Measurements from ENCODE around the gene IQGAP3. TPM values are rescaled to one million over a fixed set of nuclear protein-coding genes. Genes with fewer than 3 reads are reported as not detected.

The IQGAP3 gene
- total and polyA plus RNA-seq, 2 donors (not counting 1 experiment from before 2014, with no cell fraction given) = 0.07 to 0.12 TPM

DNA sequence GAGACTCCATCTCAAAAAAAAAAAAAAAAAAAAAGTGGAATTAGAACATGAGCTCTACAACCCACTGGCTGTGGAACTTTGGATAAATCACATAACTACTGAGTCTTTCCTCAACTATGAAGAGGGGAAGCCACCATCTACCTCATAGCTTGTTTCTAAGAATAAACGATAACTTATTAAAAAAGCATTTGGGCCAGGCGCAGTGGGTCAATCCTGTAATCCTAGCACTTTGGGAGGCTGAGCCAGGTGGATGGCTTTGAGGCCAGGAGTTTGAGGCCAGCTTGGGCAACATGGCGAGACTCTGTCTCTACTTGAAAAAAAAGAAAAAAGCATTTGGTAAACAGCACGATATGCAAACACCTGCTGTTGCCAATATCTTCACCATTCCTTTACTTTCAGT lies 40.0 kb downstream of the IQGAP3 start:
- Histone ChIP-seq H3K9me3 (ENCODE audit: control extremely low read depth in 1 of 3, control insufficient read depth in 2 of 3, insufficient read depth in 1 of 3, low read length in 2 of 3) (no peaks in the 10 kb centered on the region), H3K36me3 (replicated peaks in 1 of 2; ENCODE audit: control extremely low read depth in 1 of 2, control insufficient read depth in 1 of 2, extremely low read depth in 1 of 2, insufficient read depth in 2 of 2, low read length in 1 of 2) (no peaks in the 10 kb centered on the region), H3K4me3 (ENCODE audit: control extremely low read depth in 1 of 5, extremely low read depth in 1 of 5, insufficient read depth in 1 of 5, low read depth in 2 of 5, low read length in 4 of 5) (no peak overlapping the region), H3K27me3 (replicated peaks in 1 of 4; ENCODE audit: control extremely low read depth in 1 of 4, control insufficient read depth in 3 of 4, insufficient read depth in 4 of 4, low read length in 3 of 4) (no peaks in the 10 kb centered on the region), H3K79me2 (ENCODE audit: control insufficient read depth, insufficient read depth, low read length) (no peaks in the 10 kb centered on the region), H3K4me1 (ENCODE audit: control insufficient read depth in 2 of 2, insufficient read depth in 2 of 2, low read length in 2 of 2) (no peaks in the 10 kb centered on the region), H2AFZ (ENCODE audit: insufficient read depth, low read depth, low read length, poor library complexity, severe bottlenecking) (no peak overlapping the region), H4K20me1 (ENCODE audit: control insufficient read depth, insufficient read depth, low read length, poor library complexity, severe bottlenecking) (no peaks in the 10 kb centered on the region), H3K27ac (ENCODE audit: low read length in 2 of 2) (no peak overlapping the region), H3K4me2 (replicated peaks; ENCODE audit: low read depth, low read length, poor library complexity, severe bottlenecking) (no peak overlapping the region), H3K9ac (ENCODE audit: low read length) (no peak overlapping the region)
- no peaks in the 10 kb centered on the region for H3K9me3 Mint-ChIP-seq (ENCODE audit: insufficient read depth)
- no peak overlapping the region for H3K4me3 Mint-ChIP-seq
- ChIA-PET CTCF (interaction anchor here (0.8 to 1.5 kb wide), 3 partner anchors 20 to 51 kb away, joined by 4 to 9 read pairs (median 4); no protein-coding TSS in a partner anchor), POLR2A (interaction anchor here (1.2 kb wide), 1 partner anchor 31 kb away, joined by 3 read pairs; no protein-coding TSS in a partner anchor)
- no peak overlapping the region for H3K27ac Mint-ChIP-seq
- ATAC-seq (ENCODE audit: low read depth) (no peak), DNase-seq (no peak)
- H3K4me1 Mint-ChIP-seq = no peaks in the 10 kb centered on the region
- 100% methylated on average over 2 of the region's 4 CpGs for WGBS (ENCODE audit: insufficient coverage)
- TF ChIP-seq EZH2 (IDR thresholded peaks at IDR 0.05; ENCODE audit: borderline replicate concordance, insufficient read depth, low read depth, low read length, poor library complexity, severe bottlenecking) = no peak
- TF ChIP-seq, protein P1, sequence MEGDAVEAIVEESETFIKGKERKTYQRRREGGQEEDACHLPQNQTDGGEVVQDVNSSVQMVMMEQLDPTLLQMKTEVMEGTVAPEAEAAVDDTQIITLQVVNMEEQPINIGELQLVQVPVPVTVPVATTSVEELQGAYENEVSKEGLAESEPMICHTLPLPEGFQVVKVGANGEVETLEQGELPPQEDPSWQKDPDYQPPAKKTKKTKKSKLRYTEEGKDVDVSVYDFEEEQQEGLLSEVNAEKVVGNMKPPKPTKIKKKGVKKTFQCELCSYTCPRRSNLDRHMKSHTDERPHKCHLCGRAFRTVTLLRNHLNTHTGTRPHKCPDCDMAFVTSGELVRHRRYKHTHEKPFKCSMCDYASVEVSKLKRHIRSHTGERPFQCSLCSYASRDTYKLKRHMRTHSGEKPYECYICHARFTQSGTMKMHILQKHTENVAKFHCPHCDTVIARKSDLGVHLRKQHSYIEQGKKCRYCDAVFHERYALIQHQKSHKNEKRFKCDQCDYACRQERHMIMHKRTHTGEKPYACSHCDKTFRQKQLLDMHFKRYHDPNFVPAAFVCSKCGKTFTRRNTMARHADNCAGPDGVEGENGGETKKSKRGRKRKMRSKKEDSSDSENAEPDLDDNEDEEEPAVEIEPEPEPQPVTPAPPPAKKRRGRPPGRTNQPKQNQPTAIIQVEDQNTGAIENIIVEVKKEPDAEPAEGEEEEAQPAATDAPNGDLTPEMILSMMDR (IDR thresholded peaks at IDR 0.05) = no peak
- intact Hi-C loops (cut with micrococcal nuclease) = no loop called here
- no peaks in the 10 kb centered on the region for H3K27me3 Mint-ChIP-seq

DNA sequence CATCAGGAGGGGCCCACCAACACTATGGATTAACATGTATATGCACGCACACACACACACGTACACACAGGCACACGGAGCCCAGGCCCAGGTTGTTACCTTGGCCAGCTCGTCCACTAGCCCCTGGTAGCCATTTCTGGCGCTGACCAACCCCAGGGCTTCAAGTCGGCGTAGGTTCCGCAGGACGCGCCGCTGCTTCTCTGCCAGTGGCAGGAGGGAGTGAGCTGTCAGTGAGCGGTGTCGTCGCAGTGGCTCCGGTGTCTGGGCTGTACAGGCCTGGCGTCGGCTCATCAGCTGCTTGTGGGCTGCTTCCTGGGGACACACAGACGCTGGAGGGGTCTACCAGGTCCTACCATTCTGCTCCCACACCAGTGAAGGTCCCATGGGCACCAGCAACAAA lies 42.4 kb downstream of the IQGAP3 start:
- Histone ChIP-seq H2AFZ (ENCODE audit: insufficient read depth, low read depth, low read length, poor library complexity, severe bottlenecking) (no peak overlapping the region), H3K4me1 (ENCODE audit: control insufficient read depth in 2 of 2, insufficient read depth in 2 of 2, low read length in 2 of 2) (peaks cover 5 to 9% of the 10 kb centered on the region in 2 donors), H3K79me2 (ENCODE audit: control insufficient read depth, insufficient read depth, low read length) (no peaks in the 10 kb centered on the region), H3K27ac (ENCODE audit: low read length in 2 of 2) (no peak overlapping the region), H3K36me3 (replicated peaks in 1 of 2; ENCODE audit: control extremely low read depth in 1 of 2, control insufficient read depth in 1 of 2, extremely low read depth in 1 of 2, insufficient read depth in 2 of 2, low read length in 1 of 2) (no peaks in the 10 kb centered on the region), H3K9me3 (ENCODE audit: control extremely low read depth in 1 of 3, control insufficient read depth in 2 of 3, insufficient read depth in 1 of 3, low read length in 2 of 3) (no peaks in the 10 kb centered on the region), H3K27me3 (replicated peaks in 1 of 4; ENCODE audit: control extremely low read depth in 1 of 4, control insufficient read depth in 3 of 4, insufficient read depth in 4 of 4, low read length in 3 of 4) (no peaks in the 10 kb centered on the region), H4K20me1 (ENCODE audit: control insufficient read depth, insufficient read depth, low read length, poor library complexity, severe bottlenecking) (no peaks in the 10 kb centered on the region), H3K9ac (ENCODE audit: low read length) (no peak overlapping the region), H3K4me2 (replicated peaks; ENCODE audit: low read depth, low read length, poor library complexity, severe bottlenecking) (no peak overlapping the region), H3K4me3 (ENCODE audit: control extremely low read depth in 1 of 5, extremely low read depth in 1 of 5, insufficient read depth in 1 of 5, low read depth in 2 of 5, low read length in 4 of 5) (no peak overlapping the region)
- 96% methylated on average over 18 of the region's 18 CpGs for WGBS (ENCODE audit: insufficient coverage)
- H3K9me3 Mint-ChIP-seq (ENCODE audit: insufficient read depth) = no peaks in the 10 kb centered on the region
- DNase-seq (no peak), ATAC-seq (ENCODE audit: low read depth) (no peak)
- no peak for TF ChIP-seq EZH2 (IDR thresholded peaks at IDR 0.05; ENCODE audit: borderline replicate concordance, insufficient read depth, low read depth, low read length, poor library complexity, severe bottlenecking)
- TF ChIP-seq, protein P1 (IDR thresholded peaks at IDR 0.05) = no peak
- no peaks in the 10 kb centered on the region for H3K27me3 Mint-ChIP-seq
- no peak overlapping the region for H3K4me3 Mint-ChIP-seq
- CTCF ChIA-PET = no interaction called here
- POLR2A ChIA-PET = interaction anchor here (0.6 kb wide), 1 partner anchor 73 kb away, joined by 5 read pairs; no protein-coding TSS in a partner anchor
- no peak overlapping the region for H3K27ac Mint-ChIP-seq
- intact Hi-C loops (cut with micrococcal nuclease) = no loop called here
- H3K4me1 Mint-ChIP-seq = peaks cover 10% of the 10 kb centered on the region
